Natural killer cell (primary cell): Measurements from ENCODE around the gene E2F3. TPM values are rescaled to one million over a fixed set of nuclear protein-coding genes. Genes with fewer than 3 reads are reported as not detected.

ENCODE experiments used
- ATAC-seq, 3 donors: fragments of 150-1000 bp in 2 of 3; fragments of 200-7000 bp in 1 of 3; cut with Tn5 transposase; 1 replicate in 1 of 3; 2 replicates in 2 of 3; pipeline ENCODE4 v1.10.0; 2021; ENCODE audit warnings: mild to moderate bottlenecking in 2 of 3, moderate library complexity in 2 of 3
- DNase-seq, 2 donors: peaks; one replicate each; pipeline versions ENCODE4 v3.0.0 to v3.0.0-alpha.2; 2013 to 2021; ENCODE audit warnings: mixed read lengths in 1 of 2
- H3K27ac ChIP-seq: one replicate; pipeline ENCODE4 v1.5.1; 2013; ENCODE audit warnings: mild to moderate bottlenecking, low read length
- H3K27me3 ChIP-seq: one replicate; pipeline ENCODE4 v1.6.1; 2013; ENCODE audit warnings: low read length; ENCODE audit not compliant: control insufficient read depth, insufficient read depth
- H3K36me3 ChIP-seq: one replicate; pipeline ENCODE4 v1.6.1; 2013; ENCODE audit warnings: low read length; ENCODE audit not compliant: control insufficient read depth, insufficient read depth
- H3K4me1 ChIP-seq: one replicate; pipeline ENCODE4 v1.6.1; 2013; ENCODE audit warnings: low read length; ENCODE audit not compliant: control insufficient read depth, insufficient read depth
- H3K4me3 ChIP-seq: one replicate; pipeline ENCODE4 v1.5.1; 2013; ENCODE audit warnings: low read length
- H3K9me3 ChIP-seq: one replicate; pipeline ENCODE4 v1.6.1; 2013; ENCODE audit warnings: low read length; ENCODE audit not compliant: control insufficient read depth, insufficient read depth
- H3K27ac Mint-ChIP-seq, 2 donors: one replicate each; pipeline ENCODE4 v1.8.0; 2022; ENCODE audit warnings: mild to moderate bottlenecking in 2 of 2, mixed read lengths in 2 of 2, moderate library complexity in 1 of 2
- H3K27me3 Mint-ChIP-seq, 2 donors: one replicate each; pipeline ENCODE4 v1.8.0; 2022; ENCODE audit warnings: low read depth in 2 of 2, mixed read lengths in 2 of 2
- H3K36me3 Mint-ChIP-seq: one replicate; pipeline ENCODE4 v1.8.0; 2022; ENCODE audit warnings: mixed read lengths
- H3K4me1 Mint-ChIP-seq, 2 donors: one replicate each; pipeline ENCODE4 v1.8.0; 2022; ENCODE audit warnings: mixed read lengths in 2 of 2
- H3K4me3 Mint-ChIP-seq: one replicate; pipeline ENCODE4 v1.8.0; 2022; ENCODE audit warnings: mild to moderate bottlenecking, moderate library complexity, mixed read lengths
- H3K9me3 Mint-ChIP-seq, 2 donors: one replicate each; pipeline ENCODE4 v1.8.0; 2022; ENCODE audit warnings: mixed read lengths in 2 of 2
- WGBS: methylation state at CpG from one replicate; pipeline ENCODE4 v1.1.7; 2013; ENCODE audit warnings: missing lambda C conversion rate; ENCODE audit not compliant: insufficient coverage; 5-methylcytosine and 5-hydroxymethylcytosine counted together
- intact Hi-C: fragments of 100-400 bp; cut with micrococcal nuclease; formaldehyde crosslinking; loops from one replicate; pipeline ENCODE4 v1.14.2; 2022
- total RNA-seq, 4 donors: library from RNA; stranded (reverse); fragments of 120-200 nt in 1 of 4; gene quantifications; one replicate each; pipeline versions ENCODE4 v1.2.3 to v1.2.4, GENCODE V29; 2013 to 2022
- TF ChIP-seq, protein P1 (sequence below): fragments of 200-600 bp; IDR thresholded peaks from one replicate; pipeline ENCODE4 v1.8.0; 2022; ENCODE audit warnings: antibody characterized with exemption

Gene E2F3
- total RNA-seq, 3 donors from 2014 or later (not counting 1 experiment from before 2014, with no cell fraction given) = 8.2 to 14.7 (median 12.2) TPM

- H3K27ac ChIP-seq = no peak overlapping the region
- H3K36me3 ChIP-seq = peaks cover 6% of the 10 kb centered on the region
- Mint-ChIP-seq H3K4me3 (no peak overlapping the region), H3K9me3 (no peaks in the 10 kb centered on the region), H3K4me1 (peaks cover 18 to 19% of the 10 kb centered on the region in 2 donors), H3K27me3 (no peaks in the 10 kb centered on the region), H3K36me3 (peaks cover 8% of the 10 kb centered on the region), H3K27ac (no peak overlapping the region)
- DNase-seq (no peak), ATAC-seq (no peak)
- H3K4me3 ChIP-seq = no peak overlapping the region
- TF ChIP-seq, protein P1, sequence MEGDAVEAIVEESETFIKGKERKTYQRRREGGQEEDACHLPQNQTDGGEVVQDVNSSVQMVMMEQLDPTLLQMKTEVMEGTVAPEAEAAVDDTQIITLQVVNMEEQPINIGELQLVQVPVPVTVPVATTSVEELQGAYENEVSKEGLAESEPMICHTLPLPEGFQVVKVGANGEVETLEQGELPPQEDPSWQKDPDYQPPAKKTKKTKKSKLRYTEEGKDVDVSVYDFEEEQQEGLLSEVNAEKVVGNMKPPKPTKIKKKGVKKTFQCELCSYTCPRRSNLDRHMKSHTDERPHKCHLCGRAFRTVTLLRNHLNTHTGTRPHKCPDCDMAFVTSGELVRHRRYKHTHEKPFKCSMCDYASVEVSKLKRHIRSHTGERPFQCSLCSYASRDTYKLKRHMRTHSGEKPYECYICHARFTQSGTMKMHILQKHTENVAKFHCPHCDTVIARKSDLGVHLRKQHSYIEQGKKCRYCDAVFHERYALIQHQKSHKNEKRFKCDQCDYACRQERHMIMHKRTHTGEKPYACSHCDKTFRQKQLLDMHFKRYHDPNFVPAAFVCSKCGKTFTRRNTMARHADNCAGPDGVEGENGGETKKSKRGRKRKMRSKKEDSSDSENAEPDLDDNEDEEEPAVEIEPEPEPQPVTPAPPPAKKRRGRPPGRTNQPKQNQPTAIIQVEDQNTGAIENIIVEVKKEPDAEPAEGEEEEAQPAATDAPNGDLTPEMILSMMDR = no peak
- H3K27me3 ChIP-seq = no peaks in the 10 kb centered on the region
- intact Hi-C loops = no loop called here
- no peaks in the 10 kb centered on the region for H3K9me3 ChIP-seq
- WGBS = 97% methylated on average over 4 of the region's 4 CpGs
- H3K4me1 ChIP-seq = no peaks in the 10 kb centered on the region
Observed at GRCh38 chr6:20440296-20440695, 38.6 kb downstream of the E2F3 start.

DNA sequence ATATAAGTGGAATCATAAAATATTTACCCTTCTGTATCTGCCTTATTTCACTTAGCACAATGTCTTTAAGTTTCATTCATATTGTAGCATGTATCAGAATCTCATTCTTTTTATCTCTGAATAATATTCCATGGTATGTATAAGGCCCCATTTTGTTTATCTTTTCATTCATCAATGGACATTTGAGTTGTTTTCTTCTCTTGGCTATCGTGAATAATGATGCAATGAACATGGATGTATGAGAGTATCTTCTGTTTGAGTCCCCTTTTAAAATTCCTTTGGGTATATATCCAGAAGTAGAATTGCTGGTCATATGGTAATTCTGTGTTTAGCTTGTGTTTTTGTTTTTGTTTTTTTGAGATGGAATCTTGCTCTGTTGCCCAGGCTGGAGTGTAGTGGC lies 39.6 kb downstream of the E2F3 start:
- no peak overlapping the region for H3K4me3 Mint-ChIP-seq
- TF ChIP-seq, protein P1 = no peak
- H3K27ac Mint-ChIP-seq = no peak overlapping the region
- intact Hi-C loops = no loop called here
- no peak for ATAC-seq
- no peaks in the 10 kb centered on the region for H3K9me3 ChIP-seq
- DNase-seq = no peak
- H3K4me3 ChIP-seq = no peak overlapping the region
- peaks cover 8% of the 10 kb centered on the region for H3K36me3 Mint-ChIP-seq
- no peaks in the 10 kb centered on the region for H3K27me3 ChIP-seq
- no peaks in the 10 kb centered on the region for H3K4me1 ChIP-seq
- H3K27ac ChIP-seq = no peak overlapping the region
- no peaks in the 10 kb centered on the region for H3K9me3 Mint-ChIP-seq
- 86% methylated on average over 1 of the region's 1 CpG for WGBS
- H3K4me1 Mint-ChIP-seq = peaks cover 18% of the 10 kb centered on the region in 2 donors
- H3K27me3 Mint-ChIP-seq = no peaks in the 10 kb centered on the region
- H3K36me3 ChIP-seq = peaks cover 6% of the 10 kb centered on the region

DNA sequence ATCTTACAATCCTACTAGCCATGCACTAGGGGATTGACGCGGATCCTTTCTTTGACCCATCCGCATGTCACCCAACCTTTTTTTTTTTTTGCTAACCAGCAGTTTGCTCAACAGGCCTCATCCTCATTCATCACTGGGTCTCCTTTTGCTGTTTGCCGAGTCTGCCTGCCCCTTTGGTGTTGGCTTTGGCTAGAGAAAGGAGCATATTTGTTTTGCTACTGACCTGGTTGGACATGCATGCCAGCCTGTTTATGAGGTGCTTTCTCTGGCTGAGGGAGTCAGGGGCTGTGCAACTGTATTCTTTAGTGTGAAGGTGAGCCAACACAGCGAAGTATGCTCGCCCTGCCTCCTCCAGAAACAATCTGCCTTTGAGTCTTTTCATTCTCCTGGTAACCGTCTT lies 40.2 kb downstream of the E2F3 start:
- H3K4me1 Mint-ChIP-seq = peaks cover 17 to 19% of the 10 kb centered on the region in 2 donors
- TF ChIP-seq, protein P1 = no peak
- H3K36me3 ChIP-seq = peaks cover 6% of the 10 kb centered on the region
- no peaks in the 10 kb centered on the region for H3K27me3 ChIP-seq
- H3K9me3 ChIP-seq = no peaks in the 10 kb centered on the region
- H3K4me1 ChIP-seq = no peaks in the 10 kb centered on the region
- no peak overlapping the region for H3K27ac Mint-ChIP-seq
- no peak for ATAC-seq
- no peaks in the 10 kb centered on the region for H3K9me3 Mint-ChIP-seq
- H3K27me3 Mint-ChIP-seq = no peaks in the 10 kb centered on the region
- no peak overlapping the region for H3K4me3 ChIP-seq
- no peak for DNase-seq
- 96% methylated on average over 7 of the region's 7 CpGs for WGBS
- peaks cover 8% of the 10 kb centered on the region for H3K36me3 Mint-ChIP-seq
- H3K4me3 Mint-ChIP-seq = no peak overlapping the region
- no peak overlapping the region for H3K27ac ChIP-seq
- intact Hi-C loops = no loop called here

GRCh38 chr6:20444786-20445271 lies 43.1 kb downstream of the E2F3 start:
- H3K27me3 Mint-ChIP-seq = no peaks in the 10 kb centered on the region
- Histone ChIP-seq H3K36me3 (peaks cover 6% of the 10 kb centered on the region), H3K4me1 (no peaks in the 10 kb centered on the region), H3K27me3 (no peaks in the 10 kb centered on the region), H3K9me3 (no peaks in the 10 kb centered on the region), H3K4me3 (no peak overlapping the region), H3K27ac (no peak overlapping the region)
- peaks cover 6% of the 10 kb centered on the region for H3K36me3 Mint-ChIP-seq
- H3K27ac Mint-ChIP-seq = peak overlapping the region in 1 of 2 donors; percentile 43
- H3K4me1 Mint-ChIP-seq = peaks cover 28 to 33% of the 10 kb centered on the region in 2 donors
- TF ChIP-seq, protein P1 = no peak
- no peak overlapping the region for H3K4me3 Mint-ChIP-seq
- no peaks in the 10 kb centered on the region for H3K9me3 Mint-ChIP-seq
- intact Hi-C loops = no loop called here
- WGBS = 56% methylated on average over 2 of the region's 5 CpGs
- ATAC-seq (peak in 2 of 3 donors; percentile 18 to 43), DNase-seq (peak in 1 of 2 donors; percentile 9)
